ENCODE data around the gene SCAMP2. TPM values are rescaled to one million over a fixed set of nuclear protein-coding genes. Genes with fewer than 3 reads are reported as not detected.
"Not testable (repeated sequence)": the region's sequence is repeated elsewhere in the genome, so short reads cannot be mapped to it uniquely, and the experiment has no call there.

SCAMP2 gene
- total and polyA plus RNA-seq, 9 donors, result 17.3 to 74.5 (median 54.2) TPM

- no peak overlapping the region for H3K27ac ChIP-seq (ENCODE audit: low read length)
- H3K4me3 ChIP-seq (ENCODE audit: low read length), result no peak overlapping the region
- H3K9me3 ChIP-seq (replicated peaks; ENCODE audit: control insufficient read depth, low read depth, low read length), result no peaks in the 10 kb centered on the region
- DNase-seq, result no peak
- peaks cover 50% of the 10 kb centered on the region for H3K36me3 ChIP-seq (ENCODE audit: control insufficient read depth, insufficient read depth, low read length)
- H3K27me3 ChIP-seq (ENCODE audit: control insufficient read depth, insufficient read depth, low read length), result no peaks in the 10 kb centered on the region
- WGBS (ENCODE audit: insufficient coverage), result no CpG with 5 or more reads among the region's 2 CpGs
- H3K4me1 ChIP-seq (ENCODE audit: control insufficient read depth, insufficient read depth, low read length), result peaks cover 39% of the 10 kb centered on the region
Measured at GRCh38 chr15:74892931-74893330, 19.8 kb upstream of the SCAMP2 start.

- H3K4me3 ChIP-seq (ENCODE audit: low read length), result no peak overlapping the region
- no peak for DNase-seq
- H3K27me3 ChIP-seq (ENCODE audit: control insufficient read depth, insufficient read depth, low read length), result no peaks in the 10 kb centered on the region
- no peaks in the 10 kb centered on the region for H3K9me3 ChIP-seq (replicated peaks; ENCODE audit: control insufficient read depth, low read depth, low read length)
- H3K36me3 ChIP-seq (ENCODE audit: control insufficient read depth, insufficient read depth, low read length), result peaks cover 44% of the 10 kb centered on the region
- H3K4me1 ChIP-seq (ENCODE audit: control insufficient read depth, insufficient read depth, low read length), result peaks cover 39% of the 10 kb centered on the region
- 92% methylated on average over 2 of the region's 3 CpGs for WGBS (ENCODE audit: insufficient coverage)
- H3K27ac ChIP-seq (ENCODE audit: low read length), result no peak overlapping the region
Measured at GRCh38 chr15:74892313-74892712, 19.1 kb upstream of the SCAMP2 start.

GRCh38 chr15:74891469-74891868 lies 18.3 kb upstream of the SCAMP2 start:
- DNase-seq, result no peak
- H3K27ac ChIP-seq (ENCODE audit: low read length), result peak overlapping the region; percentile 8
- H3K4me3 ChIP-seq (ENCODE audit: low read length), result no peak overlapping the region
- peaks cover 36% of the 10 kb centered on the region for H3K4me1 ChIP-seq (ENCODE audit: control insufficient read depth, insufficient read depth, low read length)
- H3K36me3 ChIP-seq (ENCODE audit: control insufficient read depth, insufficient read depth, low read length), result peaks cover 35% of the 10 kb centered on the region
- H3K9me3 ChIP-seq (replicated peaks; ENCODE audit: control insufficient read depth, low read depth, low read length), result no peaks in the 10 kb centered on the region
- 100% methylated on average over 3 of the region's 3 CpGs for WGBS (ENCODE audit: insufficient coverage)
- H3K27me3 ChIP-seq (ENCODE audit: control insufficient read depth, insufficient read depth, low read length), result no peaks in the 10 kb centered on the region

- no peak for DNase-seq
- Histone ChIP-seq H3K4me1 (ENCODE audit: control insufficient read depth, insufficient read depth, low read length) (peaks cover 32% of the 10 kb centered on the region), H3K36me3 (ENCODE audit: control insufficient read depth, insufficient read depth, low read length) (peaks cover 30% of the 10 kb centered on the region), H3K27ac (ENCODE audit: low read length) (peak overlapping the region; percentile 91), H3K27me3 (ENCODE audit: control insufficient read depth, insufficient read depth, low read length) (no peaks in the 10 kb centered on the region), H3K9me3 (replicated peaks; ENCODE audit: control insufficient read depth, low read depth, low read length) (no peaks in the 10 kb centered on the region), H3K4me3 (ENCODE audit: low read length) (peak overlapping the region; percentile 97)
- WGBS (ENCODE audit: insufficient coverage), result 0% methylated on average over 1 of the region's 1 CpG
Measured at GRCh38 chr15:74890665-74890960, 17.4 kb upstream of the SCAMP2 start.

- Histone ChIP-seq H3K9me3 (replicated peaks; ENCODE audit: control insufficient read depth, low read depth, low read length) (no peaks in the 10 kb centered on the region), H3K4me3 (ENCODE audit: low read length) (peak within 1 kb of the TSS; percentile 97), H3K36me3 (ENCODE audit: control insufficient read depth, insufficient read depth, low read length) (peaks cover 27% of the 10 kb centered on the region), H3K27me3 (ENCODE audit: control insufficient read depth, insufficient read depth, low read length) (no peaks in the 10 kb centered on the region), H3K27ac (ENCODE audit: low read length) (peak within 1 kb of the TSS; percentile 91), H3K4me1 (ENCODE audit: control insufficient read depth, insufficient read depth, low read length) (peaks cover 32% of the 10 kb centered on the region)
- WGBS (ENCODE audit: insufficient coverage), result 2% methylated on average over 26 of the region's 47 CpGs
- peak; percentile 92 for DNase-seq
Measured at GRCh38 chr15:74889883-74890664, 16.9 kb upstream of the SCAMP2 start, which contains the start of gene MPI. TSS of gene MPI (plus strand) at chr15:74890042. CDS start at chr15:74890074, 32 bp downstream.

GRCh38 chr15:74889390-74889882 lies 16.3 kb upstream of the SCAMP2 start:
- H3K27ac ChIP-seq (ENCODE audit: low read length), result peak overlapping the region; percentile 91
- no peaks in the 10 kb centered on the region for H3K9me3 ChIP-seq (replicated peaks; ENCODE audit: control insufficient read depth, low read depth, low read length)
- peak overlapping the region; percentile 97 for H3K4me3 ChIP-seq (ENCODE audit: low read length)
- no peaks in the 10 kb centered on the region for H3K27me3 ChIP-seq (ENCODE audit: control insufficient read depth, insufficient read depth, low read length)
- WGBS (ENCODE audit: insufficient coverage), result 5% methylated on average over 8 of the region's 8 CpGs
- peaks cover 27% of the 10 kb centered on the region for H3K36me3 ChIP-seq (ENCODE audit: control insufficient read depth, insufficient read depth, low read length)
- H3K4me1 ChIP-seq (ENCODE audit: control insufficient read depth, insufficient read depth, low read length), result peaks cover 32% of the 10 kb centered on the region
- peak; percentile 76 for DNase-seq

GRCh38 chr15:74888716-74889115 lies 15.6 kb upstream of the SCAMP2 start:
- no peaks in the 10 kb centered on the region for H3K9me3 ChIP-seq (replicated peaks; ENCODE audit: control insufficient read depth, low read depth, low read length)
- peaks cover 23% of the 10 kb centered on the region for H3K36me3 ChIP-seq (ENCODE audit: control insufficient read depth, insufficient read depth, low read length)
- no peak overlapping the region for H3K4me3 ChIP-seq (ENCODE audit: low read length)
- H3K27me3 ChIP-seq (ENCODE audit: control insufficient read depth, insufficient read depth, low read length), result no peaks in the 10 kb centered on the region
- 86% methylated on average over 2 of the region's 4 CpGs for WGBS (ENCODE audit: insufficient coverage)
- H3K27ac ChIP-seq (ENCODE audit: low read length), result peak overlapping the region; percentile 91
- DNase-seq, result no peak
- H3K4me1 ChIP-seq (ENCODE audit: control insufficient read depth, insufficient read depth, low read length), result peaks cover 32% of the 10 kb centered on the region

GRCh38 chr15:74887537-74888193 lies 14.5 kb upstream of the SCAMP2 start:
- H3K9me3 ChIP-seq (replicated peaks; ENCODE audit: control insufficient read depth, low read depth, low read length); H3K27ac ChIP-seq (ENCODE audit: low read length); H3K27me3 ChIP-seq (ENCODE audit: control insufficient read depth, insufficient read depth, low read length); DNase-seq; H3K4me3 ChIP-seq (ENCODE audit: low read length): not testable (repeated sequence)
- WGBS (ENCODE audit: insufficient coverage), result no CpG with 5 or more reads among the region's 10 CpGs
- Histone ChIP-seq H3K4me1 (ENCODE audit: control insufficient read depth, insufficient read depth, low read length) (peaks cover 32% of the 10 kb centered on the region), H3K36me3 (ENCODE audit: control insufficient read depth, insufficient read depth, low read length) (peaks cover 12% of the 10 kb centered on the region)

- H3K4me1 ChIP-seq (ENCODE audit: control insufficient read depth, insufficient read depth, low read length), result peaks cover 16% of the 10 kb centered on the region
- no peak overlapping the region for H3K4me3 ChIP-seq (ENCODE audit: low read length)
- no peak overlapping the region for H3K27ac ChIP-seq (ENCODE audit: low read length)
- H3K9me3 ChIP-seq (replicated peaks; ENCODE audit: control insufficient read depth, low read depth, low read length), result peaks cover 2% of the 10 kb centered on the region
- WGBS (ENCODE audit: insufficient coverage), result no CpG with 5 or more reads among the region's 5 CpGs
- no peaks in the 10 kb centered on the region for H3K36me3 ChIP-seq (ENCODE audit: control insufficient read depth, insufficient read depth, low read length)
- DNase-seq, result no peak
- no peaks in the 10 kb centered on the region for H3K27me3 ChIP-seq (ENCODE audit: control insufficient read depth, insufficient read depth, low read length)
Measured at GRCh38 chr15:74885461-74885860, 12.3 kb upstream of the SCAMP2 start.

- H3K9me3 ChIP-seq (replicated peaks; ENCODE audit: control insufficient read depth, low read depth, low read length), result peaks cover 2% of the 10 kb centered on the region
- H3K4me1 ChIP-seq (ENCODE audit: control insufficient read depth, insufficient read depth, low read length), result peaks cover 11% of the 10 kb centered on the region
- H3K4me3 ChIP-seq (ENCODE audit: low read length), result no peak overlapping the region
- no peaks in the 10 kb centered on the region for H3K27me3 ChIP-seq (ENCODE audit: control insufficient read depth, insufficient read depth, low read length)
- H3K36me3 ChIP-seq (ENCODE audit: control insufficient read depth, insufficient read depth, low read length), result no peaks in the 10 kb centered on the region
- H3K27ac ChIP-seq (ENCODE audit: low read length), result no peak overlapping the region
- DNase-seq, result no peak
- WGBS (ENCODE audit: insufficient coverage), result 60% methylated on average over 1 of the region's 4 CpGs
Measured at GRCh38 chr15:74884428-74885223, 11.5 kb upstream of the SCAMP2 start.

Measured in muscle of leg (tissue), 11 donors.